Osteoblast (primary cell): ENCODE results near the gene OGDH. TPM values are rescaled to one million over a fixed set of nuclear protein-coding genes. Genes with fewer than 3 reads are reported as not detected.

Experiments used
- DNase-seq: peaks from one replicate; pipeline ENCODE4 v3.0.0; 2011; ENCODE audit warnings: low spot score, mixed read lengths; ENCODE audit not compliant: insufficient read length; ENCODE audit errors: missing footprints
- H2AFZ ChIP-seq: 2 replicates; pipeline ENCODE4 v1.6.0; 2011; ENCODE audit warnings: mild to moderate bottlenecking, low read length
- H3K27ac ChIP-seq: 2 replicates; pipeline ENCODE4 v1.5.1; 2011; ENCODE audit warnings: mild to moderate bottlenecking, low read depth, low read length, moderate library complexity
- H3K27me3 ChIP-seq: 2 replicates; pipeline ENCODE4 v1.6.0; 2012; ENCODE audit warnings: mild to moderate bottlenecking, control low read depth, inconsistent platforms, low read length, moderate library complexity; ENCODE audit not compliant: insufficient read depth
- H3K36me3 ChIP-seq: 2 replicates; pipeline ENCODE4 v1.5.1; 2011; ENCODE audit warnings: mild to moderate bottlenecking, low read length, control low read depth, moderate library complexity; ENCODE audit not compliant: insufficient read depth
- H3K4me1 ChIP-seq: 2 replicates; pipeline ENCODE4 v1.5.1; 2011; ENCODE audit warnings: mild to moderate bottlenecking, low read length, control low read depth, moderate library complexity; ENCODE audit not compliant: insufficient read depth
- H3K4me2 ChIP-seq: 2 replicates; pipeline ENCODE4 v1.6.0; 2011; ENCODE audit warnings: mild to moderate bottlenecking, low read length; ENCODE audit not compliant: insufficient read depth
- H3K4me3 ChIP-seq: fragments of 200-600 bp; sonication (generic); 3 replicates; pipeline ENCODE4 v1.5.1; 2012; ENCODE audit warnings: mild to moderate bottlenecking, low read length, inconsistent platforms; ENCODE audit not compliant: insufficient read depth
- H3K79me2 ChIP-seq: 2 replicates; pipeline ENCODE4 v1.6.0; 2012; ENCODE audit warnings: mild to moderate bottlenecking, low read length, control low read depth, inconsistent platforms; ENCODE audit not compliant: insufficient read depth
- H3K9me3 ChIP-seq: 2 replicates; pipeline ENCODE4 v1.5.1; 2011; ENCODE audit warnings: low read depth, low read length, control low read depth
- H4K20me1 ChIP-seq: 2 replicates; pipeline ENCODE4 v1.6.0; 2012; ENCODE audit warnings: mild to moderate bottlenecking, low read length, control low read depth; ENCODE audit not compliant: insufficient read depth
- total RNA-seq: library from RNA; depleted of rRNA; stranded (reverse); fragments of >200 nt; gene quantifications from 2 replicates; pipeline ENCODE4 v1.2.3, GENCODE V29; 2012
- TF ChIP-seq, protein P1 (sequence below): IDR thresholded peaks from 2 replicates; pipeline ENCODE4 v1.5.1; 2011; ENCODE audit warnings: mild to moderate bottlenecking, low read depth, low read length, moderate library complexity; ENCODE audit errors: extremely low read depth

Gene OGDH
- total RNA-seq, 1 donor, result 64.4 TPM

DNA sequence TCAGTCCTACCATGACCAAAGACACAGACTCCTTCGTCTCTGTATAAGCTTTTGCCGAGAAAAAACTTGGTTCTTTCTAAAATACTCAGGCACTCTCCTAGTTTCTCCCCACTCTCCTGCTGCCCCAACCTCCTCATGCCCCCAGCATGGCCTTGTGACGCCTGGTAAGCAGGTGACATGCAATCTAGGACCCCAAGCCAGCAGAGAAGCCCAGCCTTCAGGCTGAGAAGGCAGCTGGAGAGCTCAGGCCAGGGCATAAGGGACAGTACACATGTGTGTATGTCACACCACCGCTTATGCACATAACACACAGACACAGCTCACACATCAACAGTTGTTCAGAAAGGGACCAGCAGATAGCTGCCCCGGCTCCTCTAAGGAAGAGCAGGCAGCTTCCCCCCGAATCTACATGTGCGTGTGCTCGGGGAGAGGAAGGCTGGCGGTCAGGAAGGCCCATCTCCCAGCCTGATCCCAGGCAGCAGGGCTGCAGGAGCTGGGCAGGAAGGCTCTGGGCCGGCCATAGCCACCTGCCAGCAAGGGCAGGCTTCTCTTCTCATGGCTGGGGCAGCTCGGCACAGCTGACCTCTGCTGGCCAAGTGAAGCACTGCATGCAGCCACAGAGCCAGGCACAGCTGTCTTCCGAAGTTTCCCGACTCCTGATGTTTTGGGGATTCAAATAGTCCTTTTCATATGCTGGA, 41.2 kb upstream of the OGDH start:
- Histone ChIP-seq H3K36me3 (peaks cover 53% of the 10 kb centered on the region), H3K79me2 (peaks cover 8% of the 10 kb centered on the region)

DNA sequence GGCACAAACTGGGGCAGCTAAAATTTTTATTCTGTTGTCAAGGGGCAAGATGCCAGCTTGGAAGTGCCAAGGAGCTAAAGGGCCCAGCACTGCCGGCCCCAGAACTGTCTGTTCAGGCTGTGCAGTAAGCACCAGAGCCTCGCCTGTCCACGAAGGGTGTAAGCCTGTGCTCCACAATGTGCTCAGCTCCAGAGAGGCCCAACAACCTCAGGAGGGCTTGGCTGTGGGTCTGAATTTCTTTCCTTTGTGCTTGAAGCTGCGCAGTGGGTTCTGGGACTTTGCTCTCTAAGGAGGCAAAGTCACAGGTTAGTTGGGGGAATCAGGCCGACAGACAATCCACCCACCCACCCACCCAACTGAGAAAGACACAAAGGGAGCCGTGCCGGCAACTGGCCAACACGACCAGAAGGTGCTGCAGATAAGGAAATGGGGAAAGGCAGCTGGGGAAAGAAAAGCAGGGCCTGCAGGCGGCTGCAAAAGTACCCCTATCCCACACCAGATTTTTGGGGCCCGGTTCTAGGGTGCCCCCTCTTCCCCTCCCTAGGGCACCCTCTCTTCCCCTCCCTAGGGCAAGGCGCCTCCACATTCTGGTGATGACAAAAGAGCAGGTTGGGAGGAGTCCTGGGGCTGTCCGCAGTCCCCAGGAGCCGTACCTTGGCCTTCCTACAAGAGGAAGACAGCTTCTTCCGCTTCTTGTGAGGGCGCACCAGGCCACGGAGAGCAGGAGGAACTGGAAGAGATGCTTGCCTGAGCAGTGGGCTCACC, 40.5 kb upstream of the OGDH start:
- Histone ChIP-seq H3K9me3 (no peaks in the 10 kb centered on the region), H3K27me3 (no peaks in the 10 kb centered on the region), H3K27ac (no peak overlapping the region), H3K4me3 (no peak overlapping the region), H3K79me2 (peaks cover 11% of the 10 kb centered on the region), H2AFZ (no peak overlapping the region), H4K20me1 (peaks cover 29% of the 10 kb centered on the region), H3K36me3 (peaks cover 60% of the 10 kb centered on the region), H3K4me1 (peaks cover 3% of the 10 kb centered on the region), H3K4me2 (no peak overlapping the region)
- DNase-seq, result no peak
- TF ChIP-seq, protein P1, sequence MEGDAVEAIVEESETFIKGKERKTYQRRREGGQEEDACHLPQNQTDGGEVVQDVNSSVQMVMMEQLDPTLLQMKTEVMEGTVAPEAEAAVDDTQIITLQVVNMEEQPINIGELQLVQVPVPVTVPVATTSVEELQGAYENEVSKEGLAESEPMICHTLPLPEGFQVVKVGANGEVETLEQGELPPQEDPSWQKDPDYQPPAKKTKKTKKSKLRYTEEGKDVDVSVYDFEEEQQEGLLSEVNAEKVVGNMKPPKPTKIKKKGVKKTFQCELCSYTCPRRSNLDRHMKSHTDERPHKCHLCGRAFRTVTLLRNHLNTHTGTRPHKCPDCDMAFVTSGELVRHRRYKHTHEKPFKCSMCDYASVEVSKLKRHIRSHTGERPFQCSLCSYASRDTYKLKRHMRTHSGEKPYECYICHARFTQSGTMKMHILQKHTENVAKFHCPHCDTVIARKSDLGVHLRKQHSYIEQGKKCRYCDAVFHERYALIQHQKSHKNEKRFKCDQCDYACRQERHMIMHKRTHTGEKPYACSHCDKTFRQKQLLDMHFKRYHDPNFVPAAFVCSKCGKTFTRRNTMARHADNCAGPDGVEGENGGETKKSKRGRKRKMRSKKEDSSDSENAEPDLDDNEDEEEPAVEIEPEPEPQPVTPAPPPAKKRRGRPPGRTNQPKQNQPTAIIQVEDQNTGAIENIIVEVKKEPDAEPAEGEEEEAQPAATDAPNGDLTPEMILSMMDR, result no peak

More for the DNA sequence above, 41.2 kb upstream of the OGDH start:
- Histone ChIP-seq H3K27ac (no peak overlapping the region), H3K27me3 (no peaks in the 10 kb centered on the region), H3K4me2 (no peak overlapping the region), H3K4me3 (no peak overlapping the region), H3K9me3 (no peaks in the 10 kb centered on the region), H4K20me1 (peaks cover 29% of the 10 kb centered on the region), H2AFZ (no peak overlapping the region), H3K4me1 (peaks cover 3% of the 10 kb centered on the region)
- DNase-seq, result peak; percentile 92
- TF ChIP-seq, protein P1, result peak; percentile 91

DNA sequence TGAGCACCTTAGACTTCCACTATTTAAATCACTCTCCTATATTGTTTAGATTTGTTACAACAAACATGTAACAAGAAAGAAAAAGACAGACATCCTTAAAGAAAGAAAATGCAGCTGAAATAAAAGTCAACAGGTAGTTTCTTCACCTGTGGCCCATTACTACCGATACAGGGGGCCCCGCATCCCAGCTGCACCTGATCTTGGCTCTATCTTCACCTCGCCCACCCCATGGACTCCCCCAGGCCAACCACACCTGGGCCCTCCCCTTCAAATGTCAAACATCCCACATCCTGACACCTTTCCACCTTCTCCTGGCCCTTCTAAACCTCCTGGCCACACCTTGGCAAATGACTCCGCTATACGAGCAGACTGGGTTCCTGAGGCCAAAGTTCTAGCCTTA, 39.7 kb upstream of the OGDH start:
- no peak for DNase-seq
- H4K20me1 ChIP-seq, result peaks cover 29% of the 10 kb centered on the region
- H3K4me1 ChIP-seq, result peaks cover 3% of the 10 kb centered on the region
- no peak overlapping the region for H3K4me2 ChIP-seq
- H3K4me3 ChIP-seq, result no peak overlapping the region
- no peak overlapping the region for H3K27ac ChIP-seq
- peaks cover 17% of the 10 kb centered on the region for H3K79me2 ChIP-seq
- H3K36me3 ChIP-seq, result peaks cover 67% of the 10 kb centered on the region
- no peak overlapping the region for H2AFZ ChIP-seq
- H3K27me3 ChIP-seq, result no peaks in the 10 kb centered on the region
- TF ChIP-seq, protein P1, result no peak
- no peaks in the 10 kb centered on the region for H3K9me3 ChIP-seq

DNA sequence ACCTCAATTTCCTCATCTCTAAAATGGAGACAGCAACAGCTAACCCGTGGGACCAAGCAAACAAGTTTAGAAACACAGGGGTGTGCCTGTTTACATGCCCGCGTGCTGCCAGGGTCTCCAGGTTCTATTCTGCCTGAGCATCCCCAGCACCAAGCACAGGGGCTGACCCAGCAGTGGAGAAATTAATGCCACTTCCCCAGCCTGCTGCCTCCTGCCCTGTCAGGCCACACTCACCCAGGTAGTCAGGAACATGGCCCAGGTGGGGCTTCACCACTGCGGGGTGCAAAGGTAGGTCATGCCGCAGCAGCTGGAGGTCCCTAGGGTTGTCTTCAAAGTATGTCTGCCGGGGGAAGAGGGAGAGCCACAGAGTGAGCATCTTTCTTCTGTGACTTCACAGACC, 38.5 kb upstream of the OGDH start:
- TF ChIP-seq, protein P1, result no peak
- no peak overlapping the region for H3K27ac ChIP-seq
- no peaks in the 10 kb centered on the region for H3K27me3 ChIP-seq
- H2AFZ ChIP-seq, result no peak overlapping the region
- H3K9me3 ChIP-seq, result no peaks in the 10 kb centered on the region
- H3K4me3 ChIP-seq, result no peak overlapping the region
- no peak for DNase-seq
- H3K36me3 ChIP-seq, result peaks cover 77% of the 10 kb centered on the region
- no peak overlapping the region for H3K4me2 ChIP-seq
- H4K20me1 ChIP-seq, result peaks cover 29% of the 10 kb centered on the region
- H3K4me1 ChIP-seq, result peaks cover 7% of the 10 kb centered on the region
- peaks cover 29% of the 10 kb centered on the region for H3K79me2 ChIP-seq
